Liver (tissue), 9 donors: Measurements from ENCODE around the gene CRACDL. TPM values are rescaled to one million over a fixed set of nuclear protein-coding genes. Genes with fewer than 3 reads are reported as not detected.

ENCODE experiments used
- DNase-seq: peaks from one replicate; pipeline ENCODE4 v3.0.0-alpha.2; 2017; ENCODE audit warnings: low spot score
- H3K27ac ChIP-seq, 2 donors: one replicate each; pipeline ENCODE4 v1.7.0; 2013; ENCODE audit warnings: inconsistent platforms in 2 of 2, low read length in 2 of 2, control low read depth in 1 of 2, low read depth in 1 of 2, mild to moderate bottlenecking in 1 of 2
- H3K27me3 ChIP-seq, 4 donors: one replicate each; pipeline versions ENCODE4 v1.6.1 to v1.7.0; 2013; ENCODE audit warnings: low read length in 3 of 4, inconsistent platforms in 1 of 4, mild to moderate bottlenecking in 1 of 4, moderate library complexity in 1 of 4; ENCODE audit not compliant: control insufficient read depth in 4 of 4, insufficient read depth in 4 of 4
- H3K36me3 ChIP-seq, 4 donors: one replicate each; pipeline versions ENCODE4 v1.6.1 to v1.7.0; 2013; ENCODE audit warnings: low read length in 3 of 4, mild to moderate bottlenecking in 3 of 4, low read depth in 1 of 4, moderate library complexity in 1 of 4; ENCODE audit not compliant: control insufficient read depth in 4 of 4, insufficient read depth in 3 of 4
- H3K4me1 ChIP-seq, 4 donors: one replicate each; pipeline versions ENCODE4 v1.6.1 to v1.7.0; 2013; ENCODE audit warnings: low read length in 3 of 4, mild to moderate bottlenecking in 3 of 4, moderate library complexity in 1 of 4; ENCODE audit not compliant: control insufficient read depth in 4 of 4, insufficient read depth in 4 of 4
- H3K4me3 ChIP-seq, 3 donors: one replicate each; pipeline versions ENCODE4 v1.6.1 to v1.7.0; 2013; ENCODE audit warnings: low read length in 3 of 3, control low read depth in 1 of 3, low read depth in 1 of 3, mild to moderate bottlenecking in 1 of 3
- H3K9ac ChIP-seq, 2 donors: one replicate each; pipeline ENCODE4 v1.7.0; 2013; ENCODE audit warnings: low read length in 2 of 2, mild to moderate bottlenecking in 2 of 2, moderate library complexity in 2 of 2, control low read depth in 1 of 2, low read depth in 1 of 2
- H3K9me3 ChIP-seq, 4 donors: one replicate each; pipeline versions ENCODE4 v1.6.1 to v1.7.0; 2013; ENCODE audit warnings: low read length in 3 of 4; ENCODE audit not compliant: control insufficient read depth in 4 of 4
- EGR1 ChIP-seq, 2 donors: IDR thresholded peaks; 2 replicates each; pipeline ENCODE4 v1.6.1; 2016 to 2018; ENCODE audit warnings: antibody characterized with exemption in 2 of 2, low read depth in 2 of 2
- FOXA1 ChIP-seq: IDR thresholded peaks from 2 replicates; pipeline ENCODE4 v1.6.1; 2016; ENCODE audit warnings: antibody characterized with exemption
- FOXA2 ChIP-seq: IDR thresholded peaks from 2 replicates; pipeline ENCODE4 v1.6.1; 2016; ENCODE audit warnings: antibody characterized with exemption
- GABPA ChIP-seq, 2 donors: IDR thresholded peaks in 1 of 2; conservative IDR thresholded peaks in 1 of 2; 2 replicates each; pipeline ENCODE4 v1.6.1; 2016; ENCODE audit warnings: antibody characterized with exemption in 2 of 2, mild to moderate bottlenecking in 1 of 2, moderate library complexity in 1 of 2
- HNF4A ChIP-seq, 2 donors: conservative IDR thresholded peaks; 2 replicates each; pipeline ENCODE4 v1.6.1; 2016; ENCODE audit warnings: antibody characterized with exemption in 2 of 2, mild to moderate bottlenecking in 2 of 2
- HNF4G ChIP-seq: IDR thresholded peaks from 2 replicates; pipeline ENCODE4 v1.6.1; 2016; ENCODE audit warnings: antibody characterized with exemption
- JUND ChIP-seq, 2 donors: IDR thresholded peaks; 2 replicates each; pipeline ENCODE4 v1.6.1; 2016; ENCODE audit warnings: antibody characterized with exemption in 2 of 2
- NR2F2 ChIP-seq: IDR thresholded peaks from 2 replicates; pipeline ENCODE4 v1.6.1; 2016; ENCODE audit warnings: antibody characterized with exemption
- RAD21 ChIP-seq, 2 donors: IDR thresholded peaks; 2 replicates each; pipeline ENCODE4 v1.6.1; 2016; ENCODE audit warnings: antibody characterized with exemption in 2 of 2, mild to moderate bottlenecking in 2 of 2
- RXRA ChIP-seq, 2 donors: IDR thresholded peaks; 2 replicates each; pipeline ENCODE4 v1.6.1; 2017 to 2018; ENCODE audit warnings: antibody characterized with exemption in 2 of 2, mild to moderate bottlenecking in 1 of 2
- SP1 ChIP-seq: IDR thresholded peaks from 2 replicates; pipeline ENCODE4 v1.6.1; 2018; ENCODE audit warnings: antibody characterized with exemption, mild to moderate bottlenecking
- TAF1 ChIP-seq: conservative IDR thresholded peaks from 2 replicates; pipeline ENCODE4 v1.6.1; 2016; ENCODE audit warnings: antibody characterized with exemption, mild to moderate bottlenecking
- YY1 ChIP-seq: IDR thresholded peaks from 2 replicates; pipeline ENCODE4 v1.6.1; 2016; ENCODE audit warnings: antibody characterized with exemption, mild to moderate bottlenecking
- WGBS: extraction: QIAGEN DNeasy Blood & Tissue Kit; methylation state at CpG from one replicate; pipeline ENCODE4 v1.1.7; 2013; 5-methylcytosine and 5-hydroxymethylcytosine counted together
- polyA plus RNA-seq, 2 donors: library from polyadenylated mRNA; stranded (reverse) in 1 of 2; unstranded in 1 of 2; fragments of 200-250 nt in 1 of 2; fragments of >200 nt in 1 of 2; fragmentation: Nextera tagmentation in 1 of 2; extraction: Ambion mirVana in 1 of 2; gene quantifications; one replicate each; pipeline versions ENCODE4 v1.2.1 to v1.2.3, GENCODE V29; 2013 to 2015
- total RNA-seq, 2 donors: library from RNA; depleted of rRNA; stranded (reverse); fragments of >200 nt; gene quantifications; one replicate each; pipeline ENCODE4 v1.2.3, GENCODE V29; 2014
- TF ChIP-seq, protein P1 (sequence below): fragments of 150-350 bp; IDR thresholded peaks from 2 replicates; pipeline ENCODE4 v1.5.1; 2017; ENCODE audit warnings: improper control_type of control experiment, low read depth, low read length; ENCODE audit not compliant: missing input control
- TF ChIP-seq, protein P2 (sequence below): IDR thresholded peaks from 2 replicates; pipeline ENCODE4 v1.6.1; 2016; ENCODE audit warnings: antibody characterized with exemption
- TF ChIP-seq, protein P3 (sequence below): IDR thresholded peaks from 2 replicates; pipeline ENCODE4 v1.6.1; 2016; ENCODE audit warnings: antibody characterized with exemption
- TF ChIP-seq, protein P4 (sequence below): IDR thresholded peaks from 2 replicates; pipeline ENCODE4 v1.6.1; 2016; ENCODE audit warnings: antibody characterized with exemption, mild to moderate bottlenecking
- TF ChIP-seq, protein P5 (sequence below): IDR thresholded peaks from 2 replicates; pipeline ENCODE4 v1.6.1; 2016; ENCODE audit warnings: antibody characterized with exemption
- donor health status: healthy.
- donor health status: healthy.
- donor health status: healthy.
- donor health status: healthy.
- donor health status: healthy.

The CRACDL gene
- total and polyA plus RNA-seq, 4 donors: 0.13 to 0.46 (median 0.29) TPM

DNA sequence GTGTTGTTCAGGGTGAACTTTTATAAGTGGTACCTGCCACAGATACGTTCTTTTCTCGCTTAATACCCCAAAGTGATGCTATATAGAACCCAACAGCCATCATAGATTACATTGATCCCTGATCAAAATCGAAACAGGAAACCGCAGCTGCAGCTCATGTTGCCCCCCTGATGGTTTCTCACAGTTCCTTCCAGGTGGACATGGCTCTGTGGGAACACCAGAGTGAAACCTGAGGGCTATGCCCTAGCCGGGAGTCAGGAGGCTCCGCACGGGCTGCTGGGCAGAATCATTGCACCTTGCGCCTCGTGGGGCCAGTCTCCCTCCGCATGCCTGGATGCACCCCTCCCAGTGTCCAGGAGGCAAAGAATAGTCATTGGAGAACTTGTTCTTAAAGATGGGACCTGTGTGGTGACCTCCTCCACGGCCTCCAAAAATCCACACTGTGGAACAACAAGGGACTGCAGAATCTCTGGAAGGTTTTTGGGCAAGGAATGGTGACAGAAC lies 61.8 kb downstream of the CRACDL start:
- TF ChIP-seq SP1 (no peak), EGR1 (IDR thresholded peaks at IDR 0.05; ENCODE audit: low read depth in 2 of 2) (no peak), TAF1 (no peak), JUND (IDR thresholded peaks at IDR 0.05) (no peak), RXRA (IDR thresholded peaks at IDR 0.05) (no peak), FOXA1 (no peak), YY1 (no peak), HNF4G (no peak), HNF4A (conservative IDR thresholded peaks at IDR 0.05) (no peak), GABPA (IDR thresholded peaks at IDR 0.05 in 1 of 2, conservative IDR thresholded peaks at IDR 0.05 in 1 of 2) (no peak), FOXA2 (no peak), NR2F2 (no peak), RAD21 (IDR thresholded peaks at IDR 0.05) (no peak)
- TF ChIP-seq, protein P1, sequence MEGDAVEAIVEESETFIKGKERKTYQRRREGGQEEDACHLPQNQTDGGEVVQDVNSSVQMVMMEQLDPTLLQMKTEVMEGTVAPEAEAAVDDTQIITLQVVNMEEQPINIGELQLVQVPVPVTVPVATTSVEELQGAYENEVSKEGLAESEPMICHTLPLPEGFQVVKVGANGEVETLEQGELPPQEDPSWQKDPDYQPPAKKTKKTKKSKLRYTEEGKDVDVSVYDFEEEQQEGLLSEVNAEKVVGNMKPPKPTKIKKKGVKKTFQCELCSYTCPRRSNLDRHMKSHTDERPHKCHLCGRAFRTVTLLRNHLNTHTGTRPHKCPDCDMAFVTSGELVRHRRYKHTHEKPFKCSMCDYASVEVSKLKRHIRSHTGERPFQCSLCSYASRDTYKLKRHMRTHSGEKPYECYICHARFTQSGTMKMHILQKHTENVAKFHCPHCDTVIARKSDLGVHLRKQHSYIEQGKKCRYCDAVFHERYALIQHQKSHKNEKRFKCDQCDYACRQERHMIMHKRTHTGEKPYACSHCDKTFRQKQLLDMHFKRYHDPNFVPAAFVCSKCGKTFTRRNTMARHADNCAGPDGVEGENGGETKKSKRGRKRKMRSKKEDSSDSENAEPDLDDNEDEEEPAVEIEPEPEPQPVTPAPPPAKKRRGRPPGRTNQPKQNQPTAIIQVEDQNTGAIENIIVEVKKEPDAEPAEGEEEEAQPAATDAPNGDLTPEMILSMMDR: no peak
- TF ChIP-seq, protein P2, sequence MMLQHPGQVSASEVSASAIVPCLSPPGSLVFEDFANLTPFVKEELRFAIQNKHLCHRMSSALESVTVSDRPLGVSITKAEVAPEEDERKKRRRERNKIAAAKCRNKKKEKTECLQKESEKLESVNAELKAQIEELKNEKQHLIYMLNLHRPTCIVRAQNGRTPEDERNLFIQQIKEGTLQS: no peak
- TF ChIP-seq, protein P3, sequence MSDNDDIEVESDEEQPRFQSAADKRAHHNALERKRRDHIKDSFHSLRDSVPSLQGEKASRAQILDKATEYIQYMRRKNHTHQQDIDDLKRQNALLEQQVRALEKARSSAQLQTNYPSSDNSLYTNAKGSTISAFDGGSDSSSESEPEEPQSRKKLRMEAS: no peak
- TF ChIP-seq, protein P4, sequence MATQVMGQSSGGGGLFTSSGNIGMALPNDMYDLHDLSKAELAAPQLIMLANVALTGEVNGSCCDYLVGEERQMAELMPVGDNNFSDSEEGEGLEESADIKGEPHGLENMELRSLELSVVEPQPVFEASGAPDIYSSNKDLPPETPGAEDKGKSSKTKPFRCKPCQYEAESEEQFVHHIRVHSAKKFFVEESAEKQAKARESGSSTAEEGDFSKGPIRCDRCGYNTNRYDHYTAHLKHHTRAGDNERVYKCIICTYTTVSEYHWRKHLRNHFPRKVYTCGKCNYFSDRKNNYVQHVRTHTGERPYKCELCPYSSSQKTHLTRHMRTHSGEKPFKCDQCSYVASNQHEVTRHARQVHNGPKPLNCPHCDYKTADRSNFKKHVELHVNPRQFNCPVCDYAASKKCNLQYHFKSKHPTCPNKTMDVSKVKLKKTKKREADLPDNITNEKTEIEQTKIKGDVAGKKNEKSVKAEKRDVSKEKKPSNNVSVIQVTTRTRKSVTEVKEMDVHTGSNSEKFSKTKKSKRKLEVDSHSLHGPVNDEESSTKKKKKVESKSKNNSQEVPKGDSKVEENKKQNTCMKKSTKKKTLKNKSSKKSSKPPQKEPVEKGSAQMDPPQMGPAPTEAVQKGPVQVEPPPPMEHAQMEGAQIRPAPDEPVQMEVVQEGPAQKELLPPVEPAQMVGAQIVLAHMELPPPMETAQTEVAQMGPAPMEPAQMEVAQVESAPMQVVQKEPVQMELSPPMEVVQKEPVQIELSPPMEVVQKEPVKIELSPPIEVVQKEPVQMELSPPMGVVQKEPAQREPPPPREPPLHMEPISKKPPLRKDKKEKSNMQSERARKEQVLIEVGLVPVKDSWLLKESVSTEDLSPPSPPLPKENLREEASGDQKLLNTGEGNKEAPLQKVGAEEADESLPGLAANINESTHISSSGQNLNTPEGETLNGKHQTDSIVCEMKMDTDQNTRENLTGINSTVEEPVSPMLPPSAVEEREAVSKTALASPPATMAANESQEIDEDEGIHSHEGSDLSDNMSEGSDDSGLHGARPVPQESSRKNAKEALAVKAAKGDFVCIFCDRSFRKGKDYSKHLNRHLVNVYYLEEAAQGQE: no peak
- TF ChIP-seq, protein P5, sequence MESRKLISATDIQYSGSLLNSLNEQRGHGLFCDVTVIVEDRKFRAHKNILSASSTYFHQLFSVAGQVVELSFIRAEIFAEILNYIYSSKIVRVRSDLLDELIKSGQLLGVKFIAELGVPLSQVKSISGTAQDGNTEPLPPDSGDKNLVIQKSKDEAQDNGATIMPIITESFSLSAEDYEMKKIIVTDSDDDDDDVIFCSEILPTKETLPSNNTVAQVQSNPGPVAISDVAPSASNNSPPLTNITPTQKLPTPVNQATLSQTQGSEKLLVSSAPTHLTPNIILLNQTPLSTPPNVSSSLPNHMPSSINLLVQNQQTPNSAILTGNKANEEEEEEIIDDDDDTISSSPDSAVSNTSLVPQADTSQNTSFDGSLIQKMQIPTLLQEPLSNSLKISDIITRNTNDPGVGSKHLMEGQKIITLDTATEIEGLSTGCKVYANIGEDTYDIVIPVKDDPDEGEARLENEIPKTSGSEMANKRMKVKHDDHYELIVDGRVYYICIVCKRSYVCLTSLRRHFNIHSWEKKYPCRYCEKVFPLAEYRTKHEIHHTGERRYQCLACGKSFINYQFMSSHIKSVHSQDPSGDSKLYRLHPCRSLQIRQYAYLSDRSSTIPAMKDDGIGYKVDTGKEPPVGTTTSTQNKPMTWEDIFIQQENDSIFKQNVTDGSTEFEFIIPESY: no peak
- H3K9ac ChIP-seq: no peak overlapping the region
- H3K4me1 ChIP-seq: no peaks in the 10 kb centered on the region
- H3K27ac ChIP-seq: no peak overlapping the region
- no peak overlapping the region for H3K4me3 ChIP-seq
- 85% methylated on average over 11 of the region's 11 CpGs for WGBS
- DNase-seq: no peak
- no peaks in the 10 kb centered on the region for H3K9me3 ChIP-seq
- H3K36me3 ChIP-seq: no peaks in the 10 kb centered on the region
- no peaks in the 10 kb centered on the region for H3K27me3 ChIP-seq
